K562 (cell line): ENCODE measurements around the gene GATAD2B. TPM values are rescaled to one million over a fixed set of nuclear protein-coding genes. Genes with fewer than 3 reads are reported as not detected.

Experiments
- CBFA2T3 ChIP-seq: fragments of 450-650 bp; IDR thresholded peaks from 2 replicates; pipeline ENCODE4 v1.6.1; 2017
- CHCHD3 ChIP-seq: fragments of 250-450 bp; sonication (Bioruptor Pico); IDR thresholded peaks from 2 replicates; pipeline ENCODE4 v2.1.2; 2022; ENCODE audit warnings: mild to moderate bottlenecking
- FOSL1 ChIP-seq: fragments of 200-800 bp; sonication (Bioruptor generic); conservative IDR thresholded peaks from 2 replicates; pipeline ENCODE4 v1.6.1; 2016; ENCODE audit warnings: missing genetic modification characterization, missing compliant biosample characterization
- MAFF ChIP-seq: IDR thresholded peaks from 2 replicates; pipeline ENCODE4 v1.6.1; 2012; ENCODE audit warnings: low read length, improper control_type of control experiment
- POLR2B ChIP-seq: fragments of 450-650 bp; IDR thresholded peaks from 2 replicates; pipeline ENCODE4 v1.6.1; 2018; ENCODE audit warnings: low read depth; ENCODE audit not compliant: partially characterized antibody
- RBM25 ChIP-seq: fragments of 200-400 bp; formaldehyde crosslinking; IDR thresholded peaks from 2 replicates; pipeline ENCODE4 v1.6.1; 2018; ENCODE audit warnings: low read length, low read depth, moderate library complexity; ENCODE audit not compliant: severe bottlenecking
- RFX5 ChIP-seq: IDR thresholded peaks from 2 replicates; pipeline ENCODE4 v1.6.1; 2011; ENCODE audit warnings: low read depth, mild to moderate bottlenecking, improper control_type of control experiment, low read length
- SMARCA5 ChIP-seq: fragments of 450-650 bp; IDR thresholded peaks from 2 replicates; pipeline ENCODE4 v1.6.1; 2016
- SNRNP70 ChIP-seq: fragments of 200-400 bp; formaldehyde crosslinking; optimal IDR thresholded peaks from 2 replicates; pipeline ENCODE3; 2017; ENCODE audit warnings: low read depth, low read length
- STAT5B ChIP-seq: fragments of 250-450 bp; sonication (Bioruptor Pico); IDR thresholded peaks from 2 replicates; pipeline ENCODE4 v1.8.0; 2021; ENCODE audit warnings: mild to moderate bottlenecking, inconsistent platforms
- TSC22D4 ChIP-seq: fragments of 450-650 bp; IDR thresholded peaks from 2 replicates; pipeline ENCODE4 v1.6.1; 2016; ENCODE audit warnings: missing genetic modification characterization, missing biosample characterization, control low read depth
- ZNF41 ChIP-seq: fragments of 250-450 bp; sonication (Bioruptor Pico); conservative IDR thresholded peaks from 2 replicates; pipeline ENCODE4 v1.4.0; 2020; ENCODE audit warnings: mild to moderate bottlenecking
- ZNF589 ChIP-seq: fragments of 200-800 bp; sonication (Bioruptor generic); IDR thresholded peaks from 2 replicates; pipeline ENCODE4 v1.6.1; 2016; ENCODE audit warnings: low read depth, missing genetic modification characterization, missing compliant biosample characterization
- ZNF75A ChIP-seq: fragments of 450-650 bp; formaldehyde crosslinking; IDR thresholded peaks from 2 replicates; pipeline ENCODE4 v1.4.0; 2020; ENCODE audit warnings: mild to moderate bottlenecking
- polyA plus RNA-seq, 8 experiments: library from polyadenylated mRNA; depleted of rRNA in 4 of 8; stranded (reverse) in 5 of 8; unstranded in 3 of 8; fragments of >200 nt; fragmentation: Nextera tagmentation in 2 of 8; fragmentation: Illumina TruSeq in 1 of 8; extraction: Ambion mirVana in 2 of 8; extraction: Trizol in 1 of 8; gene quantifications; 2 replicates each; pipeline versions ENCODE4 v1.2.1 to v1.2.3, GENCODE V29; 2011 to 2014; ENCODE audit warnings: inconsistent platforms in 1 of 8, missing spikeins in 1 of 8
- total RNA-seq, 7 experiments: library from RNA; depleted of rRNA in 6 of 7; stranded (reverse); fragments of >200 nt in 6 of 7; fragmentation: Illumina TruSeq in 2 of 7; extraction: Trizol in 2 of 7; gene quantifications; 2 replicates each; pipeline versions ENCODE4 v1.2.1 to v1.2.3, GENCODE V29; 2011 to 2021; ENCODE audit warnings: low replicate concordance in 1 of 7
- TF ChIP-seq, protein P1 (sequence below), 2 experiments: IDR thresholded peaks in 1 of 2; conservative IDR thresholded peaks in 1 of 2; 2 replicates each; pipeline ENCODE4 v1.6.1; 2016; ENCODE audit warnings: low read depth in 2 of 2, mild to moderate bottlenecking in 1 of 2, missing compliant biosample characterization in 1 of 2, missing genetic modification characterization in 1 of 2, moderate library complexity in 1 of 2
- TF ChIP-seq, protein P2 (sequence below): sonication (generic); formaldehyde crosslinking; IDR thresholded peaks from 2 replicates; pipeline ENCODE4 v1.8.0; 2022; ENCODE audit warnings: mild to moderate bottlenecking, missing genetic modification reagents
- TF ChIP-seq, protein P3 (sequence below): fragments of 450-650 bp; IDR thresholded peaks from 2 replicates; pipeline ENCODE4 v1.7.1; 2018; ENCODE audit warnings: mild to moderate bottlenecking, low read depth; ENCODE audit not compliant: partially characterized antibody

Gene GATAD2B
- total and polyA plus RNA-seq, 9 of the 15 experiments (the other 6 are each of a cell fraction or from before 2014, with no cell fraction given), result 1.5 to 40.2 (median 4.9) TPM

DNA sequence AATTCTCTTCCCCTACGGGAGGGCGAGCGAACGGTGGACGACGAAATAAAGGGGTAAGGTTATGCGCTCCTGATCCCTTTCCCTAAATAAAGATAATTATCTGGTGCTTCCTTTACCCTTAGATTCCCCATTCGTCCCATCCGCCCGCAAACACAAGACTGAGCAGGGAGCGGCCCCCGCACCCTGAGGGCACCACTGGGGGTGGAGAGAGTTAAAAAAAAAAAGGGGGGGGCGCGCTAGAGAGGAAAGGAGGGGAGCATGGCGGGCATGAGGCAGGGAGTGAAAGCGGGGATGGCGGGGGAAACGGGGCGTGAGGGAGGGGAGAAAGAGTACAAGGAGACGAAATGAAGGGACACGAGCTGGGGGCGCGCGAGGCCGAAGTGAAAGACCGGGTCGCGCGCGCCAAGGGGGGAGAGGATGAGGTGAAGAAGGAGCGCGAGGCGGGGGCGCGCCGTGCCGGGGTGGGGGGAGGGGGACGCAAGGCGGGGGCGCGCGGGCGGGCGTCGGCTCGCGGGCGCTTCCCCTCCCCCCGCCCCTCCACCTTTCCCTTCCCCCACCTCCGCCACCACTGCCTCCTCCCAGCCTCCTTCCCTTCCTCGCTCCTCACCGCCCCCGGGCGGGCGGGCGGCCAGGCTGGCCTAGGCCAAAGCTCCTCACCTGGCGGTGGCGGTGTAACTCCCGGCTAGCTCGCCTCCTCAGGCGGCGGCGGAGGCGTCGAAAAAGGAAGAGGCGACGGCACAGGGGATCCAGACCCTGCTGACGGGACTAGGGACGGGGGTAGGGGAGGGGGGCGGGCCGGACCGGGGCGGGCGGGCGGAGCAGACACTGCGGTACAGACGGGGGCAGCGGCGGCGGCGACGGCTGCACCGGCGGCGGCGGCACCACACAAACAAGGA lies 448 bp downstream of the GATAD2B start (continued):
- TF ChIP-seq, protein P1, sequence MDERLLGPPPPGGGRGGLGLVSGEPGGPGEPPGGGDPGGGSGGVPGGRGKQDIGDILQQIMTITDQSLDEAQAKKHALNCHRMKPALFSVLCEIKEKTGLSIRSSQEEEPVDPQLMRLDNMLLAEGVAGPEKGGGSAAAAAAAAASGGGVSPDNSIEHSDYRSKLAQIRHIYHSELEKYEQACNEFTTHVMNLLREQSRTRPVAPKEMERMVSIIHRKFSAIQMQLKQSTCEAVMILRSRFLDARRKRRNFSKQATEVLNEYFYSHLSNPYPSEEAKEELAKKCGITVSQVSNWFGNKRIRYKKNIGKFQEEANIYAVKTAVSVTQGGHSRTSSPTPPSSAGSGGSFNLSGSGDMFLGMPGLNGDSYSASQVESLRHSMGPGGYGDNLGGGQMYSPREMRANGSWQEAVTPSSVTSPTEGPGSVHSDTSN (CRISPR knock-in tag; IDR thresholded peaks at IDR 0.05; ENCODE audit: low read depth), result no peak
- TF ChIP-seq, protein P1 (tag; conservative IDR thresholded peaks at IDR 0.05; ENCODE audit: low read depth), result no peak
- no peak for TF ChIP-seq CHCHD3 (CRISPR knock-in tag)
- no peak for TF ChIP-seq TSC22D4 (tag)
- TF ChIP-seq, protein P2, sequence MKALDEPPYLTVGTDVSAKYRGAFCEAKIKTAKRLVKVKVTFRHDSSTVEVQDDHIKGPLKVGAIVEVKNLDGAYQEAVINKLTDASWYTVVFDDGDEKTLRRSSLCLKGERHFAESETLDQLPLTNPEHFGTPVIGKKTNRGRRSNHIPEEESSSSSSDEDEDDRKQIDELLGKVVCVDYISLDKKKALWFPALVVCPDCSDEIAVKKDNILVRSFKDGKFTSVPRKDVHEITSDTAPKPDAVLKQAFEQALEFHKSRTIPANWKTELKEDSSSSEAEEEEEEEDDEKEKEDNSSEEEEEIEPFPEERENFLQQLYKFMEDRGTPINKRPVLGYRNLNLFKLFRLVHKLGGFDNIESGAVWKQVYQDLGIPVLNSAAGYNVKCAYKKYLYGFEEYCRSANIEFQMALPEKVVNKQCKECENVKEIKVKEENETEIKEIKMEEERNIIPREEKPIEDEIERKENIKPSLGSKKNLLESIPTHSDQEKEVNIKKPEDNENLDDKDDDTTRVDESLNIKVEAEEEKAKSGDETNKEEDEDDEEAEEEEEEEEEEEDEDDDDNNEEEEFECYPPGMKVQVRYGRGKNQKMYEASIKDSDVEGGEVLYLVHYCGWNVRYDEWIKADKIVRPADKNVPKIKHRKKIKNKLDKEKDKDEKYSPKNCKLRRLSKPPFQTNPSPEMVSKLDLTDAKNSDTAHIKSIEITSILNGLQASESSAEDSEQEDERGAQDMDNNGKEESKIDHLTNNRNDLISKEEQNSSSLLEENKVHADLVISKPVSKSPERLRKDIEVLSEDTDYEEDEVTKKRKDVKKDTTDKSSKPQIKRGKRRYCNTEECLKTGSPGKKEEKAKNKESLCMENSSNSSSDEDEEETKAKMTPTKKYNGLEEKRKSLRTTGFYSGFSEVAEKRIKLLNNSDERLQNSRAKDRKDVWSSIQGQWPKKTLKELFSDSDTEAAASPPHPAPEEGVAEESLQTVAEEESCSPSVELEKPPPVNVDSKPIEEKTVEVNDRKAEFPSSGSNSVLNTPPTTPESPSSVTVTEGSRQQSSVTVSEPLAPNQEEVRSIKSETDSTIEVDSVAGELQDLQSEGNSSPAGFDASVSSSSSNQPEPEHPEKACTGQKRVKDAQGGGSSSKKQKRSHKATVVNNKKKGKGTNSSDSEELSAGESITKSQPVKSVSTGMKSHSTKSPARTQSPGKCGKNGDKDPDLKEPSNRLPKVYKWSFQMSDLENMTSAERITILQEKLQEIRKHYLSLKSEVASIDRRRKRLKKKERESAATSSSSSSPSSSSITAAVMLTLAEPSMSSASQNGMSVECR (CRISPR knock-in tag), result peak; percentile 75; the same call in 1 of the 2 replicates
- no peak for TF ChIP-seq STAT5B (CRISPR knock-in tag)
- TF ChIP-seq SMARCA5, result no peak
- no peak for TF ChIP-seq RBM25
- no peak for TF ChIP-seq CBFA2T3
- no peak for TF ChIP-seq ZNF589 (CRISPR knock-in tag)
- TF ChIP-seq ZNF41, result no peak
- no peak for TF ChIP-seq MAFF
- no peak for TF ChIP-seq ZNF75A (CRISPR knock-in tag)
- peak; percentile 58 for TF ChIP-seq POLR2B
- TF ChIP-seq SNRNP70, result no peak
- TF ChIP-seq FOSL1, result peak; percentile 11; the same call in 1 of the 2 replicates
- TF ChIP-seq RFX5, result no peak
- TF ChIP-seq, protein P3, sequence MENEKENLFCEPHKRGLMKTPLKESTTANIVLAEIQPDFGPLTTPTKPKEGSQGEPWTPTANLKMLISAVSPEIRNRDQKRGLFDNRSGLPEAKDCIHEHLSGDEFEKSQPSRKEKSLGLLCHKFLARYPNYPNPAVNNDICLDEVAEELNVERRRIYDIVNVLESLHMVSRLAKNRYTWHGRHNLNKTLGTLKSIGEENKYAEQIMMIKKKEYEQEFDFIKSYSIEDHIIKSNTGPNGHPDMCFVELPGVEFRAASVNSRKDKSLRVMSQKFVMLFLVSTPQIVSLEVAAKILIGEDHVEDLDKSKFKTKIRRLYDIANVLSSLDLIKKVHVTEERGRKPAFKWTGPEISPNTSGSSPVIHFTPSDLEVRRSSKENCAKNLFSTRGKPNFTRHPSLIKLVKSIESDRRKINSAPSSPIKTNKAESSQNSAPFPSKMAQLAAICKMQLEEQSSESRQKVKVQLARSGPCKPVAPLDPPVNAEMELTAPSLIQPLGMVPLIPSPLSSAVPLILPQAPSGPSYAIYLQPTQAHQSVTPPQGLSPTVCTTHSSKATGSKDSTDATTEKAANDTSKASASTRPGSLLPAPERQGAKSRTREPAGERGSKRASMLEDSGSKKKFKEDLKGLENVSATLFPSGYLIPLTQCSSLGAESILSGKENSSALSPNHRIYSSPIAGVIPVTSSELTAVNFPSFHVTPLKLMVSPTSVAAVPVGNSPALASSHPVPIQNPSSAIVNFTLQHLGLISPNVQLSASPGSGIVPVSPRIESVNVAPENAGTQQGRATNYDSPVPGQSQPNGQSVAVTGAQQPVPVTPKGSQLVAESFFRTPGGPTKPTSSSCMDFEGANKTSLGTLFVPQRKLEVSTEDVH, result no peak
